GM12878 (cell line): Measurements from ENCODE around the gene XPNPEP2.

Experiments used
- ATF3 ChIP-seq: IDR thresholded peaks from 2 replicates; pipeline ENCODE4 v1.6.1; 2011; ENCODE audit warnings: low read depth, mild to moderate bottlenecking, low read length, moderate library complexity, borderline replicate concordance; ENCODE audit errors: extremely low read depth
- CTCF ChIP-seq, 3 experiments: IDR thresholded peaks in 2 of 3; conservative IDR thresholded peaks in 1 of 3; 2 replicates each; pipeline ENCODE4 v1.5.1; 2011; ENCODE audit warnings: low read depth in 3 of 3, low read length in 3 of 3, mild to moderate bottlenecking in 3 of 3, control low read depth in 2 of 3, moderate library complexity in 2 of 3, inconsistent platforms in 1 of 3, mixed read lengths in 1 of 3; ENCODE audit not compliant: control insufficient read depth in 2 of 3, insufficient read depth in 1 of 3; ENCODE audit errors: extremely low read depth in 1 of 3
- ESRRA ChIP-seq: IDR thresholded peaks from 2 replicates; pipeline ENCODE4 v1.6.1; 2012; ENCODE audit warnings: mild to moderate bottlenecking, low read length, improper control_type of control experiment
- EZH2 ChIP-seq: IDR thresholded peaks from 2 replicates; pipeline ENCODE4 v1.6.1; 2012; ENCODE audit warnings: low read depth, mild to moderate bottlenecking, control low read depth, inconsistent platforms, low read length, borderline replicate concordance; ENCODE audit not compliant: control insufficient read depth
- LARP7 ChIP-seq: fragments of 450-650 bp; IDR thresholded peaks from 2 replicates; pipeline ENCODE4 v1.6.1; 2017; ENCODE audit warnings: mild to moderate bottlenecking
- NFYB ChIP-seq: IDR thresholded peaks from 2 replicates; pipeline ENCODE4 v1.6.1; 2011; ENCODE audit warnings: low read depth, mild to moderate bottlenecking, low read length, improper control_type of control experiment, moderate library complexity; ENCODE audit not compliant: insufficient read depth
- POLR2A ChIP-seq: IDR thresholded peaks from 2 replicates; pipeline ENCODE4 v1.6.1; 2011; ENCODE audit warnings: low read depth, mild to moderate bottlenecking, low read length

- TF ChIP-seq LARP7 (no peak), ESRRA (no peak), EZH2 (no peak), CTCF (IDR thresholded peaks at IDR 0.05 in 2 of 3, conservative IDR thresholded peaks at IDR 0.05 in 1 of 3; ENCODE audit: control insufficient read depth in 2 of 3, extremely low read depth in 1 of 3, insufficient read depth in 1 of 3, low read depth in 3 of 3, low read length in 3 of 3) (no peak), POLR2A (no peak), NFYB (no peak), ATF3 (no peak)
Observed at GRCh38 chrX:129744861-129745321, 6.1 kb downstream of the XPNPEP2 start.
